ENCODE results near the gene ZNF609.

GRCh38 chr15:64430000-64430735 lies 30.2 kb upstream of the ZNF609 start:
- TF ChIP-seq CTCF (IDR thresholded peaks at IDR 0.05), result no peak
- TF ChIP-seq EZH2 (IDR thresholded peaks at IDR 0.05), result no peak
- TF ChIP-seq EZH2phosphoT487 (IDR thresholded peaks at IDR 0.05), result no peak

All from neural progenitor cell (in vitro differentiated cells).